Sigmoid colon (tissue), 4 donors: ENCODE data around the gene OR2AT4.

Source experiments
- CTCF ChIP-seq, 4 experiments: fragments of 450-650 bp in 3 of 4; fragments of 200-600 bp in 1 of 4; IDR thresholded peaks; one replicate each; pipeline ENCODE4 v1.5.1; 2016 to 2019; ENCODE audit warnings: antibody characterized with exemption in 4 of 4, mild to moderate bottlenecking in 3 of 4, moderate library complexity in 2 of 4
- EP300 ChIP-seq, 4 donors: sonication (generic); formaldehyde crosslinking; IDR thresholded peaks; one replicate each; pipeline ENCODE4 v1.6.1; 2017; ENCODE audit warnings: antibody characterized with exemption in 4 of 4
- POLR2A ChIP-seq, 2 donors: fragments of 450-650 bp; IDR thresholded peaks; one replicate each; pipeline ENCODE4 v1.6.1; 2016; ENCODE audit warnings: antibody characterized with exemption in 2 of 2, mild to moderate bottlenecking in 2 of 2, moderate library complexity in 2 of 2
- POLR2AphosphoS5 ChIP-seq, 4 donors: sonication (generic); formaldehyde crosslinking; IDR thresholded peaks; one replicate each; pipeline ENCODE4 v1.6.1; 2017; ENCODE audit warnings: antibody characterized with exemption in 4 of 4

GRCh38 chr11:75050516-75050915 is 46.2 kb downstream of the OR2AT4 start:
- TF ChIP-seq CTCF (IDR thresholded peaks at IDR 0.05) (no peak), POLR2A (IDR thresholded peaks at IDR 0.05) (no peak), POLR2AphosphoS5 (IDR thresholded peaks at IDR 0.05) (no peak), EP300 (IDR thresholded peaks at IDR 0.05) (no peak)
